GM12892 (cell line): Measurements from ENCODE around the gene KRT71.

Source experiments
- POLR2A ChIP-seq: IDR thresholded peaks from 2 replicates; pipeline ENCODE4 v1.6.1; 2011; ENCODE audit warnings: low read depth, low read length, control low read depth
- POLR2AphosphoS5 ChIP-seq: IDR thresholded peaks from 2 replicates; pipeline ENCODE4 v1.6.1; 2011; ENCODE audit warnings: low read depth, low read length, control low read depth

- TF ChIP-seq POLR2AphosphoS5, result no peak
- TF ChIP-seq POLR2A, result no peak
Observed at GRCh38 chr12:52537101-52537500, 15.8 kb downstream of the KRT71 start.
